AML-193 (cell line): ENCODE data around the gene TMBIM4.
A peak's percentile ranks its signal among the peaks of the same experiment; 100 is the strongest.

Experiments
- DNase-seq, 2 experiments: peaks; one replicate each; lab custom pipeline; 2025; lab: John Stamatoyannopoulos, UW

Gene TMBIM4

GRCh38 chr12:66140731-66141130 is 29.1 kb downstream of the TMBIM4 start:
- peak in 1 of 2 experiments; percentile 24 for DNase-seq

- no peak for DNase-seq
Observed at GRCh38 chr12:66139328-66139727, 30.5 kb downstream of the TMBIM4 start.

GRCh38 chr12:66137937-66138336 is 31.9 kb downstream of the TMBIM4 start:
- no peak for DNase-seq

GRCh38 chr12:66132408-66132807 is 37.4 kb downstream of the TMBIM4 start:
- no peak for DNase-seq

- DNase-seq = no peak
Observed at GRCh38 chr12:66131067-66131688, 38.6 kb downstream of the TMBIM4 start.

- DNase-seq = peak; percentile 56 to 73
Observed at GRCh38 chr12:66130267-66131066, 39.3 kb downstream of the TMBIM4 start, which contains the start of gene LLPH. Gene LLPH, minus strand, starts transcription at chr12:66130750. Its CDS starts 1,644 bp downstream, at chr12:66129106.

GRCh38 chr12:66129934-66130266 is 39.9 kb downstream of the TMBIM4 start:
- no peak for DNase-seq

- DNase-seq = no peak
Observed at GRCh38 chr12:66127650-66128049, 42.1 kb downstream of the TMBIM4 start.

- no peak for DNase-seq
Observed at GRCh38 chr12:66120477-66120876, 49.3 kb downstream of the TMBIM4 start.

GRCh38 chr12:66119870-66120241 is 49.9 kb downstream of the TMBIM4 start:
- DNase-seq = peak; percentile 84 to 87

- peak; percentile 86 for DNase-seq
Observed at GRCh38 chr12:66119229-66119869, 50.4 kb downstream of the TMBIM4 start.

GRCh38 chr12:66118240-66118891 is 51.4 kb downstream of the TMBIM4 start:
- DNase-seq = no peak

- DNase-seq = no peak
Observed at GRCh38 chr12:66117242-66117641, 52.6 kb downstream of the TMBIM4 start.

- no peak for DNase-seq
Observed at GRCh38 chr12:66115071-66115600, 54.7 kb downstream of the TMBIM4 start.

GRCh38 chr12:66113471-66113870 is 56.3 kb downstream of the TMBIM4 start:
- DNase-seq = no peak

- peak; percentile 42 to 50 for DNase-seq
Observed at GRCh38 chr12:66111605-66112004, 58.2 kb downstream of the TMBIM4 start.

- DNase-seq = no peak
Observed at GRCh38 chr12:66109056-66109455, 60.7 kb downstream of the TMBIM4 start.

GRCh38 chr12:66108386-66108785 is 61.4 kb downstream of the TMBIM4 start:
- DNase-seq = no peak

GRCh38 chr12:66107451-66107915 is 62.3 kb downstream of the TMBIM4 start:
- DNase-seq = peak; percentile 86 to 87

- no peak for DNase-seq
Observed at GRCh38 chr12:66103016-66103913, 66.5 kb downstream of the TMBIM4 start.
